Glutamatergic neuron (in vitro differentiated cells): ENCODE data around the gene ZNF197. TPM values are rescaled to one million over a fixed set of nuclear protein-coding genes. Genes with fewer than 3 reads are reported as not detected.

Experiments used
- DNase-seq: peaks from one replicate; pipeline ENCODE4 v3.0.0; 2022
- H3K27ac Mint-ChIP-seq: one replicate; pipeline ENCODE4 v1.8.0; 2020; ENCODE audit warnings: mild to moderate bottlenecking, mixed read lengths, inconsistent platforms; ENCODE audit not compliant: unreplicated experiment
- H3K27me3 Mint-ChIP-seq: one replicate; pipeline ENCODE4 v1.8.0; 2020; ENCODE audit warnings: mild to moderate bottlenecking, moderate library complexity, mixed read lengths, inconsistent platforms; ENCODE audit not compliant: unreplicated experiment
- H3K36me3 Mint-ChIP-seq: one replicate; pipeline ENCODE4 v1.8.0; 2020; ENCODE audit warnings: mild to moderate bottlenecking, mixed read lengths, inconsistent platforms; ENCODE audit not compliant: unreplicated experiment
- H3K4me1 Mint-ChIP-seq: one replicate; pipeline ENCODE4 v1.8.0; 2020; ENCODE audit warnings: mild to moderate bottlenecking, low read depth, mixed read lengths, inconsistent platforms; ENCODE audit not compliant: unreplicated experiment
- H3K4me3 Mint-ChIP-seq: one replicate; pipeline ENCODE4 v1.8.0; 2020; ENCODE audit warnings: mild to moderate bottlenecking, mixed read lengths, inconsistent platforms; ENCODE audit not compliant: unreplicated experiment
- H3K9me3 Mint-ChIP-seq: one replicate; pipeline ENCODE4 v1.8.0; 2020; ENCODE audit warnings: mild to moderate bottlenecking, moderate library complexity, mixed read lengths, inconsistent platforms; ENCODE audit not compliant: unreplicated experiment
- total RNA-seq: library from RNA; stranded (reverse); fragmentation: NEBNext Ultra II Directional; extraction: Animal tissue kit (Norgen Biotek cat#: 25700); gene quantifications from one replicate; pipeline ENCODE4 v1.2.1, GENCODE V29; 2021; ENCODE audit not compliant: unreplicated experiment
- TF ChIP-seq, protein P1 (sequence below): fragments of 200-600 bp; sonication (generic); IDR thresholded peaks from one replicate; pipeline ENCODE4 v1.5.0; 2021; ENCODE audit not compliant: partially characterized antibody, unreplicated experiment

The ZNF197 gene
- total RNA-seq, 1 donor from 2014 or later, result 49.0 TPM

- H3K36me3 Mint-ChIP-seq, result peaks cover 12% of the 10 kb centered on the region
Measured at GRCh38 chr3:44649709-44650108, 24.9 kb downstream of the ZNF197 start.

DNA sequence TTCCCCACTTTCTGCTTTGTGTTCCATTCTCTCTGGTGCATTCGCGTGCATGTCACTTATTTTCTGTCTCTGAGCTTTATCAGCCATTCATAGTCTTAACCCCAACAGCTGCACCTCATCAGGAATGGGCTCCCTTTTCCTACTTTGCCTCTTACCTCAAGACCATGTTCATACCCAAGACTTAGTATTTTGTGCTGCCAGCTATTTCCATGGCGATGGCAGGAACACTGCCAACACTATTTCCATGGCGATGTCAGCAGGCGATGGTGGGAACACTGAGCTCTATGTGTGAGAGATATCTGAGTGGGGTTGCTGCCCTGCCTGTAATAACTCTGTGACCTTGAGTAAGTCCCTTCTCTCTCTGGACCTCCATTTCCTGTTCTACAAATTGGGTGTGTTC is 29.2 kb downstream of the ZNF197 start:
- peaks cover 34% of the 10 kb centered on the region for H3K36me3 Mint-ChIP-seq
- H3K27ac Mint-ChIP-seq, result no peak overlapping the region
- no peaks in the 10 kb centered on the region for H3K9me3 Mint-ChIP-seq
- TF ChIP-seq, protein P1, sequence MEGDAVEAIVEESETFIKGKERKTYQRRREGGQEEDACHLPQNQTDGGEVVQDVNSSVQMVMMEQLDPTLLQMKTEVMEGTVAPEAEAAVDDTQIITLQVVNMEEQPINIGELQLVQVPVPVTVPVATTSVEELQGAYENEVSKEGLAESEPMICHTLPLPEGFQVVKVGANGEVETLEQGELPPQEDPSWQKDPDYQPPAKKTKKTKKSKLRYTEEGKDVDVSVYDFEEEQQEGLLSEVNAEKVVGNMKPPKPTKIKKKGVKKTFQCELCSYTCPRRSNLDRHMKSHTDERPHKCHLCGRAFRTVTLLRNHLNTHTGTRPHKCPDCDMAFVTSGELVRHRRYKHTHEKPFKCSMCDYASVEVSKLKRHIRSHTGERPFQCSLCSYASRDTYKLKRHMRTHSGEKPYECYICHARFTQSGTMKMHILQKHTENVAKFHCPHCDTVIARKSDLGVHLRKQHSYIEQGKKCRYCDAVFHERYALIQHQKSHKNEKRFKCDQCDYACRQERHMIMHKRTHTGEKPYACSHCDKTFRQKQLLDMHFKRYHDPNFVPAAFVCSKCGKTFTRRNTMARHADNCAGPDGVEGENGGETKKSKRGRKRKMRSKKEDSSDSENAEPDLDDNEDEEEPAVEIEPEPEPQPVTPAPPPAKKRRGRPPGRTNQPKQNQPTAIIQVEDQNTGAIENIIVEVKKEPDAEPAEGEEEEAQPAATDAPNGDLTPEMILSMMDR, result no peak
- H3K4me3 Mint-ChIP-seq, result peak overlapping the region; percentile 4
- H3K27me3 Mint-ChIP-seq, result peaks cover 3% of the 10 kb centered on the region
- H3K4me1 Mint-ChIP-seq, result peaks cover 2% of the 10 kb centered on the region
- DNase-seq, result no peak

More at GRCh38 chr3:44649709-44650108, 24.9 kb downstream of the ZNF197 start:
- H3K9me3 Mint-ChIP-seq, result no peaks in the 10 kb centered on the region
- DNase-seq, result no peak
- H3K27ac Mint-ChIP-seq, result no peak overlapping the region
- peaks cover 2% of the 10 kb centered on the region for H3K27me3 Mint-ChIP-seq
- peak overlapping the region; percentile 93 for H3K4me3 Mint-ChIP-seq
- H3K4me1 Mint-ChIP-seq, result peaks cover 2% of the 10 kb centered on the region
- TF ChIP-seq, protein P1, result no peak

DNA sequence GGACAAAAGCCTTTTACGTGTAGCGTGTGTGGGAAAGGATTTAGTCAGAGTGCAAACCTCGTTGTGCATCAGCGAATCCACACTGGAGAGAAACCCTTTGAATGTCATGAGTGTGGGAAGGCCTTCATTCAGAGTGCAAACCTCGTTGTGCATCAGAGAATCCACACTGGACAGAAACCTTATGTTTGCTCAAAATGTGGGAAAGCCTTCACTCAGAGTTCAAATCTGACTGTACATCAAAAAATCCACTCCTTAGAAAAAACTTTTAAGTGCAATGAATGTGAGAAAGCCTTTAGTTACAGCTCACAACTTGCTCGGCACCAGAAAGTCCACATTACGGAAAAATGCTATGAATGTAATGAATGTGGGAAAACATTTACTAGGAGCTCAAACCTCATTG is 34.2 kb downstream of the ZNF197 start:
- TF ChIP-seq, protein P1, result no peak
- Mint-ChIP-seq H3K4me1 (no peaks in the 10 kb centered on the region), H3K4me3 (no peak overlapping the region), H3K27ac (no peak overlapping the region), H3K27me3 (peaks cover 1% of the 10 kb centered on the region), H3K9me3 (no peaks in the 10 kb centered on the region), H3K36me3 (peaks cover 34% of the 10 kb centered on the region)
- no peak for DNase-seq

DNA sequence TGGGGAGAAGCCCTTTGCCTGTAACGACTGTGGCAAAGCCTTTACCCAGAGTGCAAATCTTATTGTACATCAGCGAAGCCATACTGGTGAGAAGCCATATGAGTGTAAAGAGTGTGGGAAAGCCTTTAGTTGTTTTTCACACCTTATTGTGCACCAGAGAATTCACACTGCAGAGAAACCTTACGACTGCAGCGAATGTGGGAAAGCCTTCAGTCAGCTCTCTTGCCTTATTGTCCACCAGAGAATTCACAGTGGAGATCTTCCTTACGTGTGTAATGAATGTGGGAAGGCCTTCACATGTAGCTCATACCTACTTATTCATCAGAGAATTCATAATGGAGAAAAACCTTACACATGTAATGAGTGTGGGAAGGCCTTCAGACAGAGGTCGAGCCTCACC is 34.6 kb downstream of the ZNF197 start:
- Mint-ChIP-seq H3K9me3 (peaks cover 1% of the 10 kb centered on the region), H3K27me3 (peaks cover 1% of the 10 kb centered on the region), H3K27ac (no peak overlapping the region), H3K4me1 (no peaks in the 10 kb centered on the region), H3K4me3 (no peak overlapping the region), H3K36me3 (peaks cover 38% of the 10 kb centered on the region)
- TF ChIP-seq, protein P1, result no peak
- no peak for DNase-seq

GRCh38 chr3:44661189-44661588 is 36.4 kb downstream of the ZNF197 start:
- no peaks in the 10 kb centered on the region for H3K27me3 Mint-ChIP-seq
- H3K36me3 Mint-ChIP-seq, result peaks cover 34% of the 10 kb centered on the region
- H3K9me3 Mint-ChIP-seq, result peaks cover 6% of the 10 kb centered on the region
- no peak for DNase-seq
- TF ChIP-seq, protein P1, result peak; percentile 65
- H3K27ac Mint-ChIP-seq, result no peak overlapping the region
- H3K4me3 Mint-ChIP-seq, result no peak overlapping the region
- no peaks in the 10 kb centered on the region for H3K4me1 Mint-ChIP-seq
